Loucy (cell line): ENCODE results near the gene CBLC.

Source experiments
- H2AFZ ChIP-seq: fragments of 200-600 bp; sonication (generic); 2 replicates; pipeline ENCODE4 v1.6.0; 2016; ENCODE audit warnings: antibody characterized with exemption, mild to moderate bottlenecking, low read length, moderate library complexity
- H3F3A ChIP-seq: fragments of 200-600 bp; 2 replicates; pipeline ENCODE4 v1.6.0; 2016; ENCODE audit warnings: antibody characterized with exemption, low read depth, mild to moderate bottlenecking
- H3K27me3 ChIP-seq: fragments of 200-600 bp; sonication (generic); 2 replicates; pipeline ENCODE4 v1.6.1; 2014; ENCODE audit warnings: low read length, mild to moderate bottlenecking; ENCODE audit not compliant: insufficient read depth, poor library complexity, severe bottlenecking
- H3K36me3 ChIP-seq: fragments of 200-600 bp; sonication (generic); 2 replicates; pipeline ENCODE4 v1.6.1; 2016; ENCODE audit warnings: low read length; ENCODE audit not compliant: insufficient read depth
- H3K4me1 ChIP-seq: fragments of 200-600 bp; sonication (generic); 2 replicates; pipeline ENCODE4 v1.5.1; 2014; ENCODE audit warnings: low read length, mild to moderate bottlenecking; ENCODE audit not compliant: insufficient read depth, poor library complexity, severe bottlenecking
- H3K4me2 ChIP-seq: fragments of 200-600 bp; sonication (generic); 2 replicates; pipeline ENCODE4 v1.6.0; 2014; ENCODE audit warnings: antibody characterized with exemption, low read length, low read depth, mild to moderate bottlenecking; ENCODE audit not compliant: poor library complexity, severe bottlenecking
- H3K4me3 ChIP-seq: fragments of 200-600 bp; sonication (generic); 2 replicates; pipeline ENCODE4 v1.5.1; 2014; ENCODE audit warnings: low read length, mild to moderate bottlenecking, mixed read lengths; ENCODE audit not compliant: poor library complexity, severe bottlenecking
- H3K79me2 ChIP-seq: fragments of 200-600 bp; sonication (generic); 2 replicates; pipeline ENCODE4 v1.6.1; 2014; ENCODE audit warnings: low read length; ENCODE audit not compliant: insufficient read depth
- H3K9ac ChIP-seq: fragments of 200-600 bp; sonication (generic); 2 replicates; pipeline ENCODE4 v1.6.0; 2014; ENCODE audit warnings: mild to moderate bottlenecking, low read depth, low read length, moderate library complexity; ENCODE audit not compliant: poor library complexity, severe bottlenecking
- H3K9me2 ChIP-seq: fragments of 200-600 bp; sonication (generic); replicated peaks from 2 replicates; pipeline ENCODE4 v1.6.1; 2016; ENCODE audit warnings: low read depth, low read length, mixed read lengths
- H3K9me3 ChIP-seq: fragments of 200-600 bp; sonication (generic); 2 replicates; pipeline ENCODE4 v1.6.1; 2014; ENCODE audit warnings: mild to moderate bottlenecking, antibody characterized with exemption, low read length, low read depth; ENCODE audit not compliant: insufficient read depth
- H4K20me1 ChIP-seq: fragments of 200-600 bp; sonication (generic); 2 replicates; pipeline ENCODE4 v1.6.0; 2014; ENCODE audit warnings: antibody characterized with exemption, low read length, mild to moderate bottlenecking; ENCODE audit not compliant: insufficient read depth, poor library complexity, severe bottlenecking
- EZH2phosphoT487 ChIP-seq: fragments of 200-600 bp; IDR thresholded peaks from 2 replicates; pipeline ENCODE4 v1.6.1; 2018; ENCODE audit warnings: antibody characterized with exemption, mild to moderate bottlenecking, moderate library complexity, borderline replicate concordance
- TF ChIP-seq, protein P1 (sequence below): fragments of 200-600 bp; sonication (generic); conservative IDR thresholded peaks from 2 replicates; pipeline ENCODE4 v1.5.1; 2014; ENCODE audit warnings: mild to moderate bottlenecking, antibody characterized with exemption, low read length

CBLC gene

DNA sequence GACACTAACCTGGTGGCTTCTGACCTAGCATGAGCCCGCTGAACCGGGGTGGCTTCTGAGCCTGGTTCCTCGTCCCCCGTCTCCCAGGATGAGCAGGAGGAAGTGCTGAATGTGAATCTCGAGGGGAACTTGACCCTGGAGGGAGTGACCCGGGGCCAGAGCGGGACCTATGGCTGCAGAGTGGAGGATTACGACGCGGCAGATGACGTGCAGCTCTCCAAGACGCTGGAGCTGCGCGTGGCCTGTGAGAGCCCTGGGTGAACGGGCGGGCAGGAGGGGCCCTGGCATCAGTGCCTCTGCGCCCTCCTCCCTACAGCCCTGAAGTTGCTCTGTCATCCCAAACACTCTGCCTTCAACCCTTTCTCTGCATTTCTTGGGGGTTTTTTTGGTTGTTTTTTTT lies 36.8 kb downstream of the CBLC start:
- Histone ChIP-seq H3K27me3 (no peaks in the 10 kb centered on the region), H2AFZ (no peak overlapping the region), H3K79me2 (no peaks in the 10 kb centered on the region), H4K20me1 (no peaks in the 10 kb centered on the region), H3K36me3 (no peaks in the 10 kb centered on the region), H3F3A (no peaks in the 10 kb centered on the region), H3K9me3 (no peaks in the 10 kb centered on the region), H3K4me2 (no peak overlapping the region), H3K9me2 (no peaks in the 10 kb centered on the region), H3K4me3 (no peak overlapping the region), H3K9ac (no peak overlapping the region), H3K4me1 (no peaks in the 10 kb centered on the region)
- no peak for TF ChIP-seq EZH2phosphoT487
- TF ChIP-seq, protein P1, sequence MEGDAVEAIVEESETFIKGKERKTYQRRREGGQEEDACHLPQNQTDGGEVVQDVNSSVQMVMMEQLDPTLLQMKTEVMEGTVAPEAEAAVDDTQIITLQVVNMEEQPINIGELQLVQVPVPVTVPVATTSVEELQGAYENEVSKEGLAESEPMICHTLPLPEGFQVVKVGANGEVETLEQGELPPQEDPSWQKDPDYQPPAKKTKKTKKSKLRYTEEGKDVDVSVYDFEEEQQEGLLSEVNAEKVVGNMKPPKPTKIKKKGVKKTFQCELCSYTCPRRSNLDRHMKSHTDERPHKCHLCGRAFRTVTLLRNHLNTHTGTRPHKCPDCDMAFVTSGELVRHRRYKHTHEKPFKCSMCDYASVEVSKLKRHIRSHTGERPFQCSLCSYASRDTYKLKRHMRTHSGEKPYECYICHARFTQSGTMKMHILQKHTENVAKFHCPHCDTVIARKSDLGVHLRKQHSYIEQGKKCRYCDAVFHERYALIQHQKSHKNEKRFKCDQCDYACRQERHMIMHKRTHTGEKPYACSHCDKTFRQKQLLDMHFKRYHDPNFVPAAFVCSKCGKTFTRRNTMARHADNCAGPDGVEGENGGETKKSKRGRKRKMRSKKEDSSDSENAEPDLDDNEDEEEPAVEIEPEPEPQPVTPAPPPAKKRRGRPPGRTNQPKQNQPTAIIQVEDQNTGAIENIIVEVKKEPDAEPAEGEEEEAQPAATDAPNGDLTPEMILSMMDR, result no peak

DNA sequence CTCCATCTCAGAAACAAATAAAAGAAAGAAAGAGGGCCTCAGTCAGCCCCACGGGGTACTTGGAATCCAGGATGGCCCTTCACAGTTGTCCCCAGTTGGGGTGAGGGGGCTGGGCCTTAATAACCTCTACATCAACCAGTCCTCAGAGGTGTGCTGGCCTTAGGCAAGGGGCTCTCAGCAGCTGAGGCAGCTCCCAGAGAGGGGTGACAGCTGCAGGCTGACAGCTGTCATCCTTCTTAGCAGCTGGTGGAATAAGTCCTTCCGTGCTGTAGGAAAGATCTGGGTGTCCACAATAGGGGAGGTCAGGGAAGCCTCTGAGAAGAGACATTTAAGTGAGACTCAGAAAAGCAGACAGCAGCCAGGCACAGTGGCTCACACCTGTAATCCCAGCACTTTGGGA lies 38.6 kb downstream of the CBLC start:
- H3K36me3 ChIP-seq, result no peaks in the 10 kb centered on the region

DNA sequence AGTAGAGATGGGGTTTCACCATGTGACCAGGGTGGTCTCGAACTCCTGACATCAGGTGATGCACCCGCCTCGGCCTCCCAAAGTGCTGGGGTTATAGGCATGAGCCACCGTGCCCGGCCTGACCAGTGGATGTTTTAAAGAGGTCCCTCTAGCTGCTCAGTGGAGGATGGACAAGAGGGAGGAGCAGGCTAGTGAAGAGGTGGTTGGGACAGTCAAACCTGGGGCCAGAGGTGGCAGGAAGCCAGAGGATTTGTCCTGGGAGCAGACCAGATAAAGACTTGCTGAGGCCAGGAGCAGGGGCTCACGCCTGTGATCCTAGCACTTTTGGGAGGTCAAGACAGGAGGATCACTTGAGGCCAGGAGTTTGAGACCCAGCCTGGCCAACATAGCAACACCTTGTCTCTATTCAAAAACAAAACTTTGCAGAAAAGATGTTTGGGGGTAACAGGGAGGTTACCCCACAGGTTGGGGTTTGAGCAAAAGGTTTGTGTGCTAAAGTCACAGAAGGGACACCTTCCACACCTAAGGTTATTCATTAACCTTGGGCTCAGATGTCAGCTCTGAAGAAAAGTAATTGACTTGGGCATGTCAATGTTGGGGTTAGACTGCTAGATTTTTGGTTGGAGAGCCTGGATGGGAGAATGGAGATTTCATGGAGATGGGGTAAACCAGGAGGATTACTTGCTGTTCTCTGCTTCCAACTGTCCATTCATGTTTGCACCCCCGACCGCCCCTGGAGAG lies 40.2 kb downstream of the CBLC start:
- Histone ChIP-seq H3K4me3 (no peak overlapping the region), H3K79me2 (no peaks in the 10 kb centered on the region), H3K27me3 (no peaks in the 10 kb centered on the region), H3K4me2 (no peak overlapping the region), H3K36me3 (no peaks in the 10 kb centered on the region), H3K4me1 (no peaks in the 10 kb centered on the region), H2AFZ (no peak overlapping the region), H3K9me3 (no peaks in the 10 kb centered on the region), H3F3A (no peaks in the 10 kb centered on the region), H3K9ac (no peak overlapping the region), H4K20me1 (no peaks in the 10 kb centered on the region), H3K9me2 (no peaks in the 10 kb centered on the region)
- TF ChIP-seq EZH2phosphoT487, result no peak
- TF ChIP-seq, protein P1, result no peak

More for the DNA sequence above, 38.6 kb downstream of the CBLC start:
- no peak overlapping the region for H2AFZ ChIP-seq
- no peaks in the 10 kb centered on the region for H3K9me3 ChIP-seq
- no peaks in the 10 kb centered on the region for H4K20me1 ChIP-seq
- no peak for TF ChIP-seq EZH2phosphoT487
- TF ChIP-seq, protein P1, result no peak
- no peak overlapping the region for H3K4me3 ChIP-seq
- no peaks in the 10 kb centered on the region for H3K4me1 ChIP-seq
- H3F3A ChIP-seq, result no peaks in the 10 kb centered on the region
- no peaks in the 10 kb centered on the region for H3K9me2 ChIP-seq
- H3K27me3 ChIP-seq, result no peaks in the 10 kb centered on the region
- no peaks in the 10 kb centered on the region for H3K79me2 ChIP-seq
- no peak overlapping the region for H3K4me2 ChIP-seq
- H3K9ac ChIP-seq, result no peak overlapping the region
